Ishikawa (cell line): ENCODE measurements around the gene NNAT.

ENCODE experiments used
- EP300 ChIP-seq: IDR thresholded peaks from 2 replicates; pipeline ENCODE4 v1.6.1; 2012; ENCODE audit warnings: borderline replicate concordance
- FOXM1 ChIP-seq: IDR thresholded peaks from 2 replicates; pipeline ENCODE4 v1.6.1; 2012; ENCODE audit warnings: low read depth, borderline replicate concordance
- YY1 ChIP-seq: IDR thresholded peaks from 2 replicates; pipeline ENCODE4 v1.6.1; 2012; ENCODE audit warnings: low read depth

- no peak for TF ChIP-seq YY1
- TF ChIP-seq EP300: no peak
- no peak for TF ChIP-seq FOXM1
Observed at GRCh38 chr20:37519508-37520418, 1.3 kb upstream of the NNAT start.
